Stimulated activated CD8-positive, alpha-beta memory T cell treated with anti-CD3 and anti-CD28 coated beads, Interleukin-12 subunit alpha, Interleukin-12 subunit beta, amount 100 ng/mL, for 24 hours (primary cell): ENCODE results near the gene NKPD1.
A peak's percentile ranks its signal among the peaks of the same experiment; 100 is the strongest.

Experiments
- DNase-seq: peaks from one replicate; pipeline ENCODE4 v3.0.0-alpha.2; 2020; ENCODE audit errors: extremely low read depth

NKPD1 gene

DNA sequence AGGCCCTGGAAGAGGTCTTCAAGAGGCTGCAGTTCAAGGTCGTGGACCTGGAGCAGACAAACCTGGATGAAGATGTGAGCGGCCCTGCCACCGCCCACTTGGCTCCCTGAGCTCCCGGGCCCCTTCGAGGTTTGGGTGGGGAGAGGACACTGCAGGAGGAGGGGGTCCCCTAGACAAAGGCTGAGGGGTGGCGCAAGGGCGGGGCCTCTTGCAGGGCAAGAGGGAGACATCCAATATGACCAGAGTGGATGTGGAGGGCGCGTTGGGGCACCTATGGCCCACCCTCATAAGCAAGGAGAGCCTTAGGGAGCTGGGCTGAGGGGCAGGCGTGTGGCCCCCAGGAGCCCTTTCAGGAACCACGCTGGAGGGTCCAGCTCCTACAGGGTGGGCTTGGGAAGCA is 20.2 kb downstream of the NKPD1 start:
- no peak for DNase-seq

DNA sequence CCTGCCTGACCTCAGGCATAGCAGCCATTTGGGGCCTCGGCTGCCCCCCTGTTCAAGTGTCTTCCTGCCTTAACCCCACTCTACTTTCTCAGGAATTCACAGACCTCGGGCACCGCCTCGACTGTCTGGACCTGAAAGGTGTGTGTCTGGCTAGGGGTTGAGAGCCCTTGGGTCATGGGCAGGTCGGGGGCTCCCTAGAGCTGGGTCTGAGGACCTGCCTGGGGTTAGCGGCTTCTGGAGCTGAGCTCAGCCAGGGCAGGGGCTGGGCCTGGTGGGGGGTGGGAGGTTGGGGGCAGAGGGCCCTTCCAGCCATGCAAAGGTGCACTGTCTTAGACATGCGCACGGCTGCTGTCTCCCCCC is 20.7 kb downstream of the NKPD1 start:
- no peak for DNase-seq

DNA sequence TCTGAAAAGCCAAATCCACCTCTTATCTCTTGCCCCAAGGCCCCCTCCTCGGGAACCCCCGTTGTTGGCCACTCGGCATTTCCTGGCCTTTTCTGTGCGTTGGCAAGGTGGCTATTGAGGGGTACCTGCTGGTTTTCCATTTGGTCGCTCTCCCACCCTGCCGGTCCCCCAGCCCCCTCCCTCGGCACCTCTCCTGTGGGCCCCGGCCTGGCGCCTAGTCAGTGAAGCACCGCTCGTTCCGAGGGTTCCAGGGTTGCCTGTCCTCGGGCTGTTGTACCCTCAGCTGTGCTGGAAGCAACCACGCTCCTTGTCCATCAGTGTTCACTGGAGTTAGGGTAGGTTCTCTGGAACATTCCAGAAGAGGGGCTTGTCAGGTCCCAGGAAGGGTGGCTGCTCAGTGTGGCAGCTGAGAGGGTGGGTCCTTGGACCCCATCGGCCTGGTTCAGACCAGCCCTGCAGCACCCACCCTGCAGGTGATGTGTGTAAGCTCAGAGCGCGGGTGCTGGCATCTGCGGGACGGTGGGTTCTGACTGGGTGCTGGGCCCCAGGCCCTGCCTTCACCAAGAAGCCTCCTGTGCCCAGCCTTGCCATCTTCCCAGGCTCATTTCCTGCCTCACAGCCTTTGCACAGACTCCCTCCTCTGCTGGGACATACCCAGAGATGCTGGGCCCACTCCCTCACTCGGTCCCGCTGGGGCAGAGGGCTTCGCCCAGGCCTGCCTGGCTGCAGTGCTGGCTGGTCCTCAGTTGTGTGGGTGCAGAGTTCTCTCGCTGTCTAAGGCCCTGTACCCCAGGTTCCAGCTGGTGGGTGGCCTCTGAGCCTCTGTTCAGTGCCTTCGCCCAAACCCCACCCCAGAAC is 21.3 kb downstream of the NKPD1 start:
- DNase-seq = no peak

DNA sequence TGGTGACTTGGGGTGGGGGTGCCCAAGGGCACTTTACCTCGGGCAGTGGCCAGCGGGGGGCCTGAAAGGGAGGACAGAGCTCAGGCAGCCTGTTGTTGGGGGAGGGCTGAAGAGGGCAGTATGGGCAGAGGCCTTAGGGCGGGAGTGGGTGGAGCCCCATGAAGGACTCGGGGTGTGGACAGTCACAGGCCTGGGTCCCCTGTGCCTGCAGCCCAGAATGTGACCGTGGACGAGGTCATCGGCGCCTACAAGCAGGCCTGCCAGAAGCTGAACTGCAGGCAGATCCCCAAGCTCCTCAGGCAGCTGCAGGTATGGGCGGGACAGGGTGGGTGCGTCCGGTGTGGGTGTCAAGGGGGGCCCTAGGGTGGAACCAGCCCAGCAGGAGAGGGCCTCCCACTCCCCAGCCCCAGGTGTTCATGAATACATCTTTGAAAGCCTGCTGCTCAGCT is 22.5 kb downstream of the NKPD1 start:
- DNase-seq = no peak

DNA sequence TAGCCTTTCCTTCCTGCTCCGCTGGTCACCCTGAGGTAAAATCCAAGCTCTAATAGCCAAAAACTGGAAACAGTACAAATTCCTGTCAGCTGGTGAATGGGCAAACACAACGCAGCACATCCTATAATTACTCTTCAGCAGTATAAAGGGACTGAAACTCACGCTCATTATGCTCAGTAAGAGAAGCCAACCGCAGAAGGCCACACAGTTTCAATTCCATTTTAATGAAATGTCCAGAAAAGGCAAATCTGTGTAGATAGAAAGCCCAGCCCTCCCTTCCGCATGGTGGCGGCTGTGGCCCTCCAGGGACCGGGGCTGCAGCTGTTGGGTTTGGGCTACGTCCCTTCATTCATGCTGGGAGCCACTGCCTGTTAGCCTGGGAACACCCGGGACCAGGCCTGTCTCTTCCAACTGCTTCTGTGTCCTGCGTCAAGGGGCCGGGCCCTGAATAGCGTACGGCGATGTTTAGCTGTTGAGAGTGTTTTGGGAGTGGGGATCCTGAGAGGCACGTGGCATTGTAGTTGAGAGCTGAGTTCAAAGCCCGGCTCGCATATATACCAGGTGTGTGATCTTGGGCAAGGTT is 23.5 kb downstream of the NKPD1 start:
- no peak for DNase-seq

DNA sequence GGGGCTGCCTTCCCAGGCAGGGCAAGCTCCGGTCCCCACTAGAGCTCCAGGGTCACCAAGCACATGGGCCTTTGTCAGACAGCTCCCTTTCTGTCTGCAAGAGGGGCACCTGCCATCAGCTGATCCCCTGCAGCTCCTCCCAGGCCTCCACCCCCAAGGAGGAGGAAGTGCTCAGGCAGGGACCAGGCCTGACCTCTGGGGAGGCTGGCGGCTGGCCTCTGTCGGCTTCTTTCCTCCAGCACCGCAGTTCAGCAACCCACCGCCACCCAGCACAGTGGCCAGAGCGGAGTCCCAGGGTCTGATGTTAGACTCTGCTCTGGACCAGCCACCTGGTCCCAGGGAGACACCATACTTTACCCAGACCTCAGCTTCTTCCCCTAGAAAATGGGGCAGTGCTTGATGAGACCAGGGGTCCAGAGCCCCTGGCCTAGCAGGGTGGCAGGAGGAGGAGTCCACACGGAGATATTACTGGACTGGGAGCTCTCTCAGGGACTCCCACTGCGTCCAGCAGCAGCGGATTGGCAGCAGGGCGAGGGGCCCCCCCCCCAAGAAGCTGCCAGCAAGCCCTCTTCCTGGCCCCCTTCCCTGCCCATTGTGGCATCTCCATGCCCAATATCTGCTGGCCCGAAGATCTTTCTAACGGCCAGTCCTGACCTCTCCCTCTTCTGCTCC is 24.1 kb downstream of the NKPD1 start:
- no peak for DNase-seq

DNA sequence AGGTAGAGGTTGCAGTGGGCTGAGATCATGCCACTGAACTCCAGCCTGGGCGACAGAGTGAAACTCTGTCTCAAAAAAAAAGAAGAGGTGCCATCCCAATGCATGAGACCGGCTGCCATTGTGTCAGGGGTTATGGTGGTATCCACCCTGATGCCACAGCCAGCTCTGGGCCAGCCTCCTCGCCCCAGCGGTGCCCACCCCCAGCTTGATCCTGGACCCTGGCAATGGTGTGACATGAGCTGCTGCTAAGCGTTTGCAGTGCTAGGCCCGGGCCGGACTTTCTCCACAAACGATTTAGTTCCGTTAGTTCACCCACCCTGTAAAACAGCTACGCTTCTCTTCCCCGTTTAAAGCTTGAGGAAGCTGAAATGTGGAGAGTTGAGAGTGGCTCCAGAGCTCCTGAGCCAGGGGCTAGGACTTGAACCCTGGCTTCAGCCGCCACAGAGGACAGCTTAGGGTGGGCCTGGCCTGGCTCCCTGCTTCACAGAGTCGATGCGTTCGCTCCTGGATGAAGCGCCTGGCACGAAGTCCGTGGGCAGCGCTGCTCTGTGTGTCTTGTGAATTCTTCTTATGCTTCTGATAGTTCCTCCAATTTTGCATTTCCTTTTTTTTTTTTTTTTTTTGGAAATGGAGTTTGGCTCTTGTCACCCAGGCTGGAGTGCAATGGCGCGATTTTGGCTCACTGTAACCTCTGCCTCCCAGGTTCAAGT is 25.5 kb downstream of the NKPD1 start:
- DNase-seq = no peak

DNA sequence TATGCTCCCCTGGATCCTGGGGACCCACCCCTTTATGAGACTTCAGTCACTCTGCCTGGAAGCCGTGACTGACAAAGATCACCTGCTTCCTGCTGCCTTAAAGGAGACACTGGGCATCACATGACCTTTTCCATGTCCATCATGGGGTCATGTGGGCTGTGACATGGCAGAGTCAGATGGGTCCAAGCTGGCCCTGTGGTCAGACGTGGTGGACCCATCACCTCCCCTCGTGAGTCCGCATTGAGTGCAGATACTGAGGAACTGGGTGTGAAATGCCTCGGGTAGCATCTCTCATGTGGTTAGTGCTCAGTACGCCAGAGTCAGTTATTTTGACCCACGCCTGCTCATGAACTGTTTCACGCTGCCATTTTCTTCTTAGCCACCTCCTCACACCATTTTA is 27.1 kb downstream of the NKPD1 start:
- DNase-seq = no peak

DNA sequence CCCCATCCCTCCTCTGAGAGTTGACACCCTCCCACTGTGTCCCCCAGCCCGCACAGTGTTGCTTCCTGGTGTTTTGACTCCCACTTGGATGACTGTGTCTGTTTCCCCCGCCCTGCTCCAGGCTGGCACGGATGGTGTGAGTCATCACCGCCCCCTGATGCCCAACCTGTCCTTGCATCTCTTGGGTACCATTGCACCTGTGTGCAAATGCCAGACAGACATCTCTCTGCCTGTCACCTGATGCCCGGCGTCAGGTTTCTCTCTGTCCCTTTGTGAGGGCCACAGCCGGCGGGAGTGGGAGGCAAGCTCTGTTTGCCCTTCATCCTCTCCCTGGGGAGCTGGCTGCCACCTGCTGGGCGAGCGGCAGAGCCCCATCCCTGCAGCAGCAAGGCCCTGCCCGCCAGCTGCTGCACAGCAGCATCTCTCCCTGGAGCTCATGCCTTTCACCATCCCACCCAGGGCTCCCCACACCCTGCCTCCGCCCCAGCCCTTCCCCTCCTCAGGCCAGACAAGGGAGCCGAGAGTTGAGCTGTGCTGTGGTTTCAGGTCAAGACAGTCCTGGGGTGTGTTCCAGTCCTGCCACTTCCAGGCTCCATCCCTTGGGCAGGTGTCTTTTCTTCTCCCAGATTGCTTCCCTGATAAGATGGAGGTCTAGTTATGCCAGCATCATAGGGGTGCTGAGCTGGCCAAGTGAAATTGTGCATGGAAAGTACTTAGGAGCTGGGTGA is 29.7 kb downstream of the NKPD1 start:
- DNase-seq = no peak

DNA sequence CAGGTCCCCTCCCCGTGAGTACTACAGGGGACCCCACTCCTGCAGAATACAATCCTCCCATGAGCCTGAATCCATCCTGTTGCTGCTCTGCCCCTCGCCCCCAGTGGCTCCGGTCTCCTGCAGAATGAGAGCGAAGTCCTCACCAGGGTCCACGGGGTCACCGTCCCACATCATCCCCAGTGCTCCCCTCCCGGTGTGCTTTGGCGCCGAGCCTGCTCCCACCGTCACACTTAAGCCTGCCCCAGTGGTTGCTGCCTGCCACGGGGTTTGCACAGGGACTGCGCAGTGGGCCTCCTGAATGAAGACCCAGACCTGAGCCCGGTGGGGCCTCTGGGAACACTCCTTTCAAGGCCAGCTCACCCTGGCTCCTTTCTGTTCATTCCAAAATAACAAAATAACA is 30.5 kb downstream of the NKPD1 start:
- DNase-seq = no peak

DNA sequence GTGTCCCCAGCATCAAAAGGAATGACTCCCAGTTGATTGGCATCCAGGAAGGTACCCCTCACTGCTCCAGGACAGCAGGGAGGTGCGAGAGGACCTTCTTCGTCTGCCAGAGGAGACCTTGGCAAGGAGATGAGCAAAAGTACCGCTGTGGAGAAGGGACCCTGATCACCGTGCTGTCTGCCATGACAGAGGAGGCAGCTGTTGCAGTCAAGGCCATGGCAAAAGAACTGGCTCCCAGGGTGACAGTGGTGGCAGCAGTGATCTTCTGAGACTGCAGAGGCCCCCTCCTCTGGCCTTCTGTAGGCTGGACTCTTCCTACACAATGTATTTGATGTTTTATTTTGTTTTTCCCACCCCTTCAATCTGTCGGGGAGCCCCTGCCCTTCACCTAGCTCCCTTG is 32.0 kb downstream of the NKPD1 start:
- no peak for DNase-seq

DNA sequence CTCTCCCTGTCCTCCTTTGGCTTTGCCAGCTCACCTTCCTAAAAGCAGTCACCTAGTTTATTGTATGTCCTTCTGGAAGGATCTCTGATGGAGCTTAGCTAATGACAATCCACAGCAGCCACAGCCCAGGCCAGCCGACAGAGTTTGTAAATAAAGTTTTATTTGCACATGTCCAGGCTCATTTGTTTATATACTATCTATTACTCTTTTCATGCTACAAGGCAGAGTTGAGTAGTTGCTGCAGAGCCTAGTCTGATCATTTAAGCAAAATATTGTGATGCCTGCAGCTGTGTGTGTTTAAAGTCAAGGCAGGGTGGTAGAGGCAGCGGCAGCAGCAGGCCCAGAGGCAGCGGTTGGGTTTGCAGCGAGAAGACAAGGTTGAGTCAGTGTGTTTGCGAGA is 32.6 kb downstream of the NKPD1 start:
- no peak for DNase-seq

DNA sequence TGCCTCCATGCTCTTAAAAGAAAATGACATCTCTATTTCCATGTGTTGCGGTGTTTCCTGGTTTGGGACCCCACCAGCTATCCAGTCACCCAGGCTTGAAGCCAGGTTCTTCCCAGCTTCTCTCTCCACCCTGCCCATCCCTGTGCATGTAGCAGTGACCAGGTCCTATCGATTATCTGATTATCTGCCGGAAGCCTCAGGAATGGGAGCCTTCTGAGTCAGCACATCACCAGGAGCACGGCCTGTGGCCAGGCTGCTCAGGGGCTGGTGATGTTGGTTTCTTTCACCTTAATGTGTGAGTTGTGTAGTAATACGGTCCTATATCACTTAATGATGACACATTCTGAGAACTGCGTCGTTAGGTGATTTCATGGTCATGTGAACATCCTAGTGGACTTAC is 34.1 kb downstream of the NKPD1 start:
- no peak for DNase-seq

DNA sequence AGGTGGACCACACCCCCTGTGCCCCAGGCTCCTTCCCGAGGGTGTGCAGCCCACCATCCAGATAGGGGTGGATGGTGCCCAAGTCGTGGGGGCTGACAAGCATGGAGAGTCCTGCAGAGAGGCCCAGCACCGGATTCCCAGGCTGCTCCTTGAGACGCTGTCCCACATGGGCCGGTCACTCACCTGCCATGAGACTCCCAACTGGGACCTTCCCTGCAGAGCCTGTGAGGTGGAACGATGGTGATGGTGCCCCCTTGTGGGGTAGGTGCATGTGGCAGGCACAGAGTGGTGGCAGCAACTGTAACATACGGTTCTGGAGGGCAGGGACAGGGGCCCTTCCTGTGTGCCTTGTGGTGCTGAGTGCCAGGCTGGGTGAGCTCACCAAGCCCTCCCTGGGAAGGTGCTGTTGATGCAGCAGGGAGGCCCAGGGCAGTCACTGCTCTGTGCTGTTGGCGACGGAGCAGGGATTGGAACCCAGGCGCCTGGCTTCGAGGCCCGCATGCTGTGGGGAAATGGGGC is 34.7 kb downstream of the NKPD1 start:
- DNase-seq = peak; percentile 30

DNA sequence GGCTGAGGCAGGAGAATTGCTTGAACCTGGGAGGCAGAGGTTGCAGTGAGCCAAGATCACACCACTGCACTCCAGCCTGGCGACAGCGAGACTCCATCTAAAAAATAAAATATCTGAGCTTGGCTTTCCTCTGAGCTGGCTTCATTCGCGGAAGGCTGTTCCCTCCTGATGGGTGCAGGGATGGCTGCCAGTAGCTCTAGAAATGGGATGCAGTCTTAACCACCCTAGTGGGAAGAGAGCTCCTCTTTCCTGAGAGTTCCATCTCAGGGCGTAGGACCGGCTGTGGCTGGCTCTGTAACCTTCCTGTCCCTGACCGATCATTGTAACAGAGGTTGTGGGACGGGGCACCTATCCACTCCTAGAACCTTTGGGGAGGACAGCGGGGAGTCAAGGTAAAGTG is 35.4 kb downstream of the NKPD1 start:
- DNase-seq = no peak

DNA sequence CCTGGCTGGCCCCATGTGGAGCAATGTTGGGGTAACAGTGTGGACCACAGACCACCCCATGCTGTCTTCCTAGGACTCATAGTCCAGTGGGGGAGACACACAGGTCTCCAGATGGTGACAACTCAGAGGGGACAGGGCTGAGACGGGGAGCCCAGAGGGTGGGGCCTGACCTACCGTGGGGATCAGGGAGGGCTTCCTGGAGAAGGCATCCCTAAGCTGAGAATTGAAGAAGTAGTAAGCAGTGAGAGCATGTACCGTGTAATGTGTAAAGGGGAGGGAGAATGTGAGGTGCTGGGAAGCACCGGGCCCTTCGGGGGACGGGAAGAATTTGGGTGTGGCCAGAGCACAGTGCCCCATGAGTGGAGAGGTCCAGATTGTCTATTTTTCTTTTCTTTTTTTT is 36.8 kb downstream of the NKPD1 start:
- DNase-seq = no peak

DNA sequence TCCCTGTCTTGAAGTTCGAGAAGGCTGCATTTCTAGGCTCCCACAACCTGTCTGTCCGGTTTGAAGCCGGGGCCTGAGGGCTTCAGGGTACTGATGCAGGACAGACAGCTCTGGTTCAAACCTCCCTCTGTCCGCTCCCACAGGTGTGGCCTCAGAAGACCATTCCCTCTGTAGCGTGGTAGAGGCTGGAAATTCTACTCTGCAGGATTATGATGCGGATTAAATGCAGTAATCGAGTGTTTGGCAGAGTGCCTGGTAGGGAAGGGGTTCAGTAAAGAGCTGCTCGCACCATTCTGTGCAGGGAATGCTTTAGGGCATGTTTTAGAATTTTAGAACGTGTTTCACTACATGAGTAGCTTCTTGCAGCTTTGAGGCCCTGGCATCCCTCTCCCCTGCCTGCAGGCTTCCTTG is 37.3 kb downstream of the NKPD1 start:
- DNase-seq = no peak

DNA sequence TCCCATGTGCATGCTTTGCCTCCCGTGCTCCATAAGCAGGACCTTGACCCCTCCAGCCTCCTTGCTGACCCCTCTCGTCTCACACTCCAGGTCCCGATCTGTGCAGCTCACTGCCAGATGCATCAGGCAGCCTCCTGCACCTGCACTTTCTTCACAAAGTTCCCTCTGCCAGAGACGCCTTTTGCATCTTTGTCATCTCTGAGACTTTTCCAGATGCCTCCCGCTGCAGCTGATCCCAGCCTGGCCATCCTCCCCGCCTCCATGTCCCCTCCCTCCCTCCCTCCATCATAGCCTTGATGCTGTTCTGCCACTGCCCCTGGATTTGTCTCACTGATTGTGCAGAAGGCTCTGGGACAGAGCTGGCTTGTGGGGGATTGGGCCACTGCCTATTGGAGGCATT is 38.0 kb downstream of the NKPD1 start:
- no peak for DNase-seq

DNA sequence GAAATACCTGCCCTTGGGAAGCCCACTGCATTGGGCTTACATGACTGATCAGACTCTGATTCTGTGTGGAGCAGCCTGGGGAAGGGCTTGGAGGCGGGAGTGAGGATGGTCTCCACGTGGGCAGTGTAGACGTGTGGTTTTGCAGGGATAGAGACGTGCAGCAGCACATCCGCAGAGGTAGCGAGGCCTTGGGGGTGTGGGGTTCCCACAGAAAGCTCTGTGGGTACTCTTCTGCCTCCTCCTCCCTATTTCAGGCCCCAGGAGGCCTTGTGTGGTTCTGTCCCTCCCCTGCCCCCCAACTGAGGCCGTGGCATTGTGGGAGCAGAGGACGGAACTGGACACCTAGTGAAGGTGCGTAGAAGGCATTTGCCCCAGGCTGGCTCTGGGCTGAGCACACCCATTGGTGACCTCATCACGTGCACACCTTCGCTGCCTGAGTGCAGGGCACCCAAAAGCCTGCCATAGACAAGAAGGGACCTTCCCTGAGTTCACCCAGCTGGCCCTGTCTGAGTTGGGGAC is 38.9 kb downstream of the NKPD1 start:
- DNase-seq = no peak

DNA sequence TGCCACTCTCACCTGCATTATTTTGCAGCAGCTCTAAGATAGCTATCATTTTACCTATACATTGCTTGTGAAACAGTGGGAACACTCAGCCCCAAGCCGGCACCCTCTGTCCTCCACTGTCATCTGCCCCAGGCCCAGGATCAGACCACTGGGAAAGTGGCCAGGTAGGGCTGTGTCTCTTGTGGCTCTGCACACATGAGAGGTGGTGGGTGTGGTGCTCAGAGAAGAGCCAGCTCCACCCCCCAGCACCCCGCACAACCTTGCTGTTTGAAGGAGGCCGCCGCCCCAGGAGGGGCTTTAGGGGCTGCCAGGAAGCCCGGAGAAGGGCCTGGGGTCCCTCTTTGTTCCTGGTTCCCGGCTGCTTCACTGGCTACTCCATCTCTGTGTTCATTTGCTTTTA is 41.2 kb downstream of the NKPD1 start:
- no peak for DNase-seq
